ENCODE measurements around the gene LRRIQ1. TPM values are rescaled to one million over a fixed set of nuclear protein-coding genes. Genes with fewer than 3 reads are reported as not detected.

LRRIQ1 gene
- total and polyA plus RNA-seq, 2 of the 4 experiments (the other 2 are of a cell fraction), result under 0.01 to 0.05 TPM

- H3K4me2 ChIP-seq (ENCODE audit: low read depth, low read length), result no peak overlapping the region
- no peak overlapping the region for H2AK9ac ChIP-seq (replicated peaks; ENCODE audit: low read depth, low read length, poor library complexity)
- intact Hi-C loops (cut with micrococcal nuclease), result no loop called here
- no peaks in the 10 kb centered on the region for H4K20me1 ChIP-seq (ENCODE audit: insufficient read depth, low read length)
- no peak for DNase-seq
- no peak overlapping the region for H3K18ac ChIP-seq (ENCODE audit: low read depth, low read length)
- no TSS peak for BruUV-seq (replicated peaks)
- H3K4me1 ChIP-seq (ENCODE audit: control insufficient read depth, insufficient read depth, low read length), result no peaks in the 10 kb centered on the region
- H3K4me3 ChIP-seq (ENCODE audit: insufficient read depth, low read depth, low read length), result no peak overlapping the region
- H2BK15ac ChIP-seq (ENCODE audit: low read depth, low read length), result no peak overlapping the region
- H4K8ac ChIP-seq (ENCODE audit: low read depth in 2 of 2, low read length in 2 of 2), result no peak overlapping the region
- no peaks in the 10 kb centered on the region for H3K36me3 ChIP-seq (ENCODE audit: control insufficient read depth, insufficient read depth, low read length)
- no peak overlapping the region for H3K4ac ChIP-seq (ENCODE audit: low read depth, low read length)
- 0% methylated on average over 1 of the region's 11 CpGs; no CpG with 5 or more reads in 1 of the 2 experiments for WGBS, 2 experiments (ENCODE audit: extremely low coverage in 2 of 2, insufficient read length in 1 of 2)
- no peak overlapping the region for H3K23ac ChIP-seq (ENCODE audit: low read depth, low read length)
- no peak overlapping the region for H3K14ac ChIP-seq (replicated peaks; ENCODE audit: low read depth, low read length)
- H3K27me3 ChIP-seq (ENCODE audit: control insufficient read depth, insufficient read depth, low read length), result peaks cover 42% of the 10 kb centered on the region
- in situ Hi-C loops (cut with MboI; ENCODE audit: low sequenced_read_pairs), result no loop called here
- dilution Hi-C loops (cut with HindIII; ENCODE audit: low sequenced_read_pairs, unreplicated experiment), result no loop called here
- no peaks in the 10 kb centered on the region for H3K79me1 ChIP-seq (ENCODE audit: low read depth in 1 of 2, low read length in 2 of 2)
- no peak overlapping the region for H2AFZ ChIP-seq (replicated peaks; ENCODE audit: low read length, poor library complexity)
- H3K9ac ChIP-seq (ENCODE audit: low read depth, low read length), result no peak overlapping the region
- H3K27ac ChIP-seq (ENCODE audit: insufficient read depth, low read length), result no peak overlapping the region
- H3K9me3 ChIP-seq (ENCODE audit: control insufficient read depth, insufficient read depth, low read length), result peaks cover 13% of the 10 kb centered on the region
- H2BK20ac ChIP-seq (ENCODE audit: low read depth, low read length), result no peak overlapping the region
- no peak overlapping the region for H2BK5ac ChIP-seq (ENCODE audit: low read depth, low read length, poor library complexity, severe bottlenecking)
- no peak overlapping the region for H2BK120ac ChIP-seq (ENCODE audit: low read depth, low read length)
- no peak for ATAC-seq (ENCODE audit: low read depth)
- no peak overlapping the region for H4K5ac ChIP-seq (ENCODE audit: low read depth, low read length)
- TF ChIP-seq CEBPB (IDR thresholded peaks at IDR 0.05; ENCODE audit: low read depth, low read length), result no peak
- TF ChIP-seq MAZ (IDR thresholded peaks at IDR 0.05; ENCODE audit: borderline replicate concordance, low read depth, low read length), result no peak
- TF ChIP-seq POLR2A (IDR thresholded peaks at IDR 0.05; ENCODE audit: low read depth, low read length), result no peak
- no peak for TF ChIP-seq RAD21 (IDR thresholded peaks at IDR 0.05; ENCODE audit: low read length)
- TF ChIP-seq CHD1 (IDR thresholded peaks at IDR 0.05; ENCODE audit: low read depth, low read length), result no peak
- no peak for TF ChIP-seq SMC3 (IDR thresholded peaks at IDR 0.05; ENCODE audit: low read depth, low read length)
- TF ChIP-seq BHLHE40 (IDR thresholded peaks at IDR 0.05; ENCODE audit: low read depth, low read length), result no peak
- TF ChIP-seq, protein P1, sequence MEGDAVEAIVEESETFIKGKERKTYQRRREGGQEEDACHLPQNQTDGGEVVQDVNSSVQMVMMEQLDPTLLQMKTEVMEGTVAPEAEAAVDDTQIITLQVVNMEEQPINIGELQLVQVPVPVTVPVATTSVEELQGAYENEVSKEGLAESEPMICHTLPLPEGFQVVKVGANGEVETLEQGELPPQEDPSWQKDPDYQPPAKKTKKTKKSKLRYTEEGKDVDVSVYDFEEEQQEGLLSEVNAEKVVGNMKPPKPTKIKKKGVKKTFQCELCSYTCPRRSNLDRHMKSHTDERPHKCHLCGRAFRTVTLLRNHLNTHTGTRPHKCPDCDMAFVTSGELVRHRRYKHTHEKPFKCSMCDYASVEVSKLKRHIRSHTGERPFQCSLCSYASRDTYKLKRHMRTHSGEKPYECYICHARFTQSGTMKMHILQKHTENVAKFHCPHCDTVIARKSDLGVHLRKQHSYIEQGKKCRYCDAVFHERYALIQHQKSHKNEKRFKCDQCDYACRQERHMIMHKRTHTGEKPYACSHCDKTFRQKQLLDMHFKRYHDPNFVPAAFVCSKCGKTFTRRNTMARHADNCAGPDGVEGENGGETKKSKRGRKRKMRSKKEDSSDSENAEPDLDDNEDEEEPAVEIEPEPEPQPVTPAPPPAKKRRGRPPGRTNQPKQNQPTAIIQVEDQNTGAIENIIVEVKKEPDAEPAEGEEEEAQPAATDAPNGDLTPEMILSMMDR (conservative IDR thresholded peaks at IDR 0.05; ENCODE audit: low read depth, low read length), result no peak
- TF ChIP-seq, protein P2, sequence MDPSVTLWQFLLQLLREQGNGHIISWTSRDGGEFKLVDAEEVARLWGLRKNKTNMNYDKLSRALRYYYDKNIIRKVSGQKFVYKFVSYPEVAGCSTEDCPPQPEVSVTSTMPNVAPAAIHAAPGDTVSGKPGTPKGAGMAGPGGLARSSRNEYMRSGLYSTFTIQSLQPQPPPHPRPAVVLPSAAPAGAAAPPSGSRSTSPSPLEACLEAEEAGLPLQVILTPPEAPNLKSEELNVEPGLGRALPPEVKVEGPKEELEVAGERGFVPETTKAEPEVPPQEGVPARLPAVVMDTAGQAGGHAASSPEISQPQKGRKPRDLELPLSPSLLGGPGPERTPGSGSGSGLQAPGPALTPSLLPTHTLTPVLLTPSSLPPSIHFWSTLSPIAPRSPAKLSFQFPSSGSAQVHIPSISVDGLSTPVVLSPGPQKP (IDR thresholded peaks at IDR 0.05; ENCODE audit: borderline replicate concordance, low read depth, low read length), result no peak
- no peak for TF ChIP-seq RCOR1 (IDR thresholded peaks at IDR 0.05; ENCODE audit: insufficient replicate concordance, low read length)
- TF ChIP-seq MXI1 (IDR thresholded peaks at IDR 0.05; ENCODE audit: borderline replicate concordance, low read depth, low read length), result no peak
- no peak for TF ChIP-seq FOS (IDR thresholded peaks at IDR 0.05; ENCODE audit: low read depth, low read length)
- no peak overlapping the region for H2AK5ac ChIP-seq (ENCODE audit: low read depth, low read length)
- no peak overlapping the region for H4K91ac ChIP-seq (ENCODE audit: insufficient read depth, low read depth, low read length)
- no peak overlapping the region for H3K56ac ChIP-seq (ENCODE audit: extremely low read depth, insufficient read depth, low read length)
- ChIA-PET POLR2A (ENCODE audit: unreplicated experiment) (no interaction called here), CTCF (no interaction called here)
- no peaks in the 10 kb centered on the region for H3K9me1 ChIP-seq (ENCODE audit: insufficient read depth, low read length)
These were observed 245.6 kb downstream of the LRRIQ1 start for GRCh38 chr12:85281636-85282312.
